Activated naive CD8-positive, alpha-beta T cell treated with anti-CD3 and anti-CD28 coated beads, Interleukin-2, amount 50 U/mL, for 24 hours (primary cell): ENCODE results near the gene CDC14A.

Experiments
- ATAC-seq: fragments of 150-1000 bp; cut with Tn5 transposase; one replicate; pipeline ENCODE4 v1.10.0; 2021
- DNase-seq: peaks from one replicate; pipeline ENCODE4 v3.0.0; 2021
- H3K27ac Mint-ChIP-seq: one replicate; pipeline ENCODE4 v1.8.0; 2021; ENCODE audit warnings: mild to moderate bottlenecking, mixed read lengths
- H3K27me3 Mint-ChIP-seq: one replicate; pipeline ENCODE4 v1.8.0; 2021; ENCODE audit warnings: mixed read lengths
- H3K36me3 Mint-ChIP-seq: one replicate; pipeline ENCODE4 v1.8.0; 2021; ENCODE audit warnings: low read depth, mixed read lengths
- H3K4me1 Mint-ChIP-seq: one replicate; pipeline ENCODE4 v1.8.0; 2021; ENCODE audit warnings: mixed read lengths
- H3K4me3 Mint-ChIP-seq: one replicate; pipeline ENCODE4 v1.8.0; 2021; ENCODE audit warnings: mild to moderate bottlenecking, moderate library complexity, mixed read lengths
- H3K9me3 Mint-ChIP-seq: one replicate; pipeline ENCODE4 v1.8.0; 2021; ENCODE audit warnings: mixed read lengths

CDC14A gene

DNA sequence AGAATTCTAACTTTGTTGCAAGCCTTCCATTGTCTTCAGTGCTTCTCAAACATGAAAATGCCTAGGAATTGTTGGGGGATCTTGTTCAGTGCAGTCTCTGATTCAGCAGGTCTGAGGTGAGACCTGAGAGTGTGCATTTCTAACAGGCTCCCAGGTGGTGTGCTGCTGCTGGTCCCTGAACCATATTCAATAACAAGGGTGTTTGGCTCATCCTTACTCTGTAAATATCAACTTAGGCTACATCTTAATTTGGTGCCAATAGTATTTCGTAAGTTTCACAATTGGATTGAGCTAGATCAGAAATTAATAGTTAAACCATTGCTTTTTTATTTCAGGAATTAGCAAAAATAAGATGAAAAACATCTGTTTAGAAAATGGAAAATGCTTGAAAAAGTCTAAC lies 126.5 kb downstream of the CDC14A start:
- H3K36me3 Mint-ChIP-seq, result peaks cover 17% of the 10 kb centered on the region
- no peak for ATAC-seq
- H3K9me3 Mint-ChIP-seq, result no peaks in the 10 kb centered on the region
- no peak for DNase-seq
- H3K27me3 Mint-ChIP-seq, result no peaks in the 10 kb centered on the region
- no peak overlapping the region for H3K4me3 Mint-ChIP-seq
- H3K4me1 Mint-ChIP-seq, result no peaks in the 10 kb centered on the region
- no peak overlapping the region for H3K27ac Mint-ChIP-seq

DNA sequence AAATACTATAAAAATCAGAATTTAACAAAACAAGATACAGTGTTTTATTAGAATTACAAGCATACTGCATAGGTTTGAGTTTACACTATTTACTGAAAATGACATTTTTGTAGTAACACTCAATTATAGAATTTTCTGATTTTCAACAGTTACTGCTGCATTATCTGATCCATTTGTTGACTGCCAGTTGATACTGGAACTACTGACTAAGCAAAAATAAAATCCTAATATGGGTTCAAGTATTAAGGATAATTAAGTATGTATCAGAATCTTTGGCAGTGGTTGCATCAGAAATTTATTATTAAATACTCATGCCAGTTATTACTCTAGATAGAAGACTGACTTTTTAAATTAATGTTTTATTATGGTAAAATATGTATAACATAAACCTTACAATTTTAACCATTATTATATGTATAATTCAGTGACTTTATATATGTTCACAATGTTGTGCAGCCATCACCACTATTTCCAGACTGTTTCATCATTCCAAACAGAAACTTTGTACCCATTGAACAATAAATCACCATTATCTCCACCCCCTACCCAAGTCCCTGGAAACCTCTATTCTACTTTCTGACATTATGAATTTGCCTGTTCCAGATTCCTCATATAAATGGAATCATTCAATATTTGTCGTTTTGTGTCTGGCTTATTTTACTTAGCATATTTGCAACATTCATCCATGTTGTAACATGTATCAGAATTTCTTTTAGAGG lies 127.5 kb downstream of the CDC14A start:
- DNase-seq (no peak), ATAC-seq (no peak)
- Mint-ChIP-seq H3K36me3 (peaks cover 23% of the 10 kb centered on the region), H3K4me3 (no peak overlapping the region), H3K4me1 (no peaks in the 10 kb centered on the region), H3K27ac (no peak overlapping the region), H3K27me3 (no peaks in the 10 kb centered on the region), H3K9me3 (no peaks in the 10 kb centered on the region)

DNA sequence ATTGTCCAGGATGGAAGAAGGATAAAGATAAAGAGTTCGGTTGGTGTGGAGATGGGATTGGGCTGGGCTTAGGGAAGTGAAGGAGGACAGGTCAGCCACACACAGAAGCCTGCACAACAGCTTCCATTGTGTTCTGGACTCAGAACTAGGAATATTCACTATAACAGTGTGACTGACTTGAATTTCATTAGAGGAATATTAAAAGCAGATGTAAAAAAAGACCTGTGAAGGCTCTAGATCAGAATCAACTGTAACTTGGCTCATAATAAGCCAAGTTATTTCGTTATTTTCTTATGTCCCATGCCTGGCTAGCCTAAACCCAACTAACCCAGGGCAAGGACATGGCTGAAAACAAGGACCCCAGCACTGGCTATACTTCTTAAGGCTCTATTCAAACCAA lies 129.0 kb downstream of the CDC14A start:
- H3K27ac Mint-ChIP-seq, result no peak overlapping the region
- ATAC-seq, result no peak
- DNase-seq, result no peak
- no peaks in the 10 kb centered on the region for H3K9me3 Mint-ChIP-seq
- peaks cover 26% of the 10 kb centered on the region for H3K36me3 Mint-ChIP-seq
- no peaks in the 10 kb centered on the region for H3K4me1 Mint-ChIP-seq
- H3K27me3 Mint-ChIP-seq, result no peaks in the 10 kb centered on the region
- H3K4me3 Mint-ChIP-seq, result no peak overlapping the region

DNA sequence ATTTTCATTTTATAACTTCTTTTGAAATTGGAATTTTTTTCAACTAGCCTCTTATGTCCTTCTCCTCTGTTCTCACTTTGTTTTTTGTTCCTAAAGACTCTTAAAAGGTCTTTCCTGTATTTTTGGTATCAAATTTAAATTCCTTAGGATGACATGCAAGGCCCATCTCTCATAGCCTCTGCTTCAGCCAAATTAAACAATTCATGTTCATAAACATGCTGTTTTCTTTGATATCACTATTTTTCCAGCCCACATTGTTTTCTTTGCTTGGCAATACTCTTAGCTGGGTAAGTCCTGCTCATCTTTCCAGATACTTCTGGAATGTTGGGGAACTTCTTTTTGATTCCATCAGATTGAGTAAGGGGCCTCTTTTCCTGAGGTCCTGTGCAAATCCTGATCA lies 129.9 kb downstream of the CDC14A start:
- H3K4me3 Mint-ChIP-seq, result no peak overlapping the region
- H3K27ac Mint-ChIP-seq, result no peak overlapping the region
- DNase-seq, result no peak
- no peak for ATAC-seq
- H3K9me3 Mint-ChIP-seq, result no peaks in the 10 kb centered on the region
- H3K27me3 Mint-ChIP-seq, result no peaks in the 10 kb centered on the region
- no peaks in the 10 kb centered on the region for H3K4me1 Mint-ChIP-seq
- H3K36me3 Mint-ChIP-seq, result peaks cover 26% of the 10 kb centered on the region

DNA sequence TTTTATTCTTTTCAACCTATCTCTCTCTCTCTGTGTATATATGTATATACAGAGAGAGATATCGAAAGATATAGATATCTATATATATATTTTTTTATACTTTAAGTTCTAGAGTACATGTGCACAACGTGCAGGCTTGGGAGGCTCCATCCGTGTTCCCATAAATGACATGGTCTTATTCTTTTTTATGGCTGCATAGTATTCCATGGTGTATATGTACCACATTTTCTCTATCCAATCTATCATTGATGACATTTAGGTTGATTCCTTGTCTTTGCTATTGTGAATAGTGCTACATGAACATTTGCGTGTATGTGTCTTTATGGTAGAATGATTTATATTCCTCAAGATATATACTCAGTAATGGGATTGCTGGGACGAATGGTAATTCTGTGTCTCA lies 130.4 kb downstream of the CDC14A start:
- no peaks in the 10 kb centered on the region for H3K4me1 Mint-ChIP-seq
- H3K27ac Mint-ChIP-seq, result no peak overlapping the region
- H3K27me3 Mint-ChIP-seq, result no peaks in the 10 kb centered on the region
- H3K9me3 Mint-ChIP-seq, result no peaks in the 10 kb centered on the region
- no peak overlapping the region for H3K4me3 Mint-ChIP-seq
- DNase-seq (no peak), ATAC-seq (no peak)
- peaks cover 26% of the 10 kb centered on the region for H3K36me3 Mint-ChIP-seq

DNA sequence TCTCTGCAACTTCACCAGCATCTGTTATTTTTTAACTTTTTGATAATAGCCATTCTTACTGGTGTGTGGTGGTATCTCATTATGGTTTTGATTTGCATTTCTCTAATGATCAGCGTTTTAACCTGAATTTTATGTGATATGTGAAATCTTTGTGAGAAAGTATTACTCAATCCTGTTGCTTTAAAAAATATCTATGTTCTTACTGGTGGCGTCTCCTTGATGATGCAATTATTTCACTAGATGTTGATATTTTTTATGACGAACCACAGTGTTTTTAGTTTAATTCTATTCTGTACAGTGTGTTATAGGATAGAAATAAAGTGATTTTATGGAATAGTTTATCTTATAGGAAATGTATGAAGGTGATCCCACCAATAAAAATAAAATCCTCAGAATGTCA lies 130.9 kb downstream of the CDC14A start:
- Mint-ChIP-seq H3K36me3 (peaks cover 26% of the 10 kb centered on the region), H3K4me3 (no peak overlapping the region)

DNA sequence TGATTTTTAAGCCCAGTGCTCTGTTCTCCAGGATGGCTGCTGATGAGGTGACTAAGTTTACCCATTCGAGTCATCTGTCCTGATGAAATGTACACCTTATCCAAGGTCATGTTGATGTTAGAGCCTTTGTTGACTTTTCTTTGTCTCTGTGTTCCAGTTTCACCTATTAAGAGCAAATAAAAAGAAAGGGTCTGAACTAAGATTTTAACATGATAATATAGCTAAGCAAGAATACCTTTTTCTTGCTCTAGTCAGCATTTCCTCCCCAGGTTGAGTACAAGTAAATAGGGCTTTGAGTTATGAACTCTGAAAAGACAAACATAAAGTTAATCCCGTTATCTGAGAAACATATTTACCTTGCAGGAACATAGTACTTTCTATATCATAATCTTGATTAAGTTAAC lies 133.6 kb downstream of the CDC14A start:
- ATAC-seq (no peak), DNase-seq (no peak)
- no peak overlapping the region for H3K4me3 Mint-ChIP-seq
- peaks cover 21% of the 10 kb centered on the region for H3K36me3 Mint-ChIP-seq
- no peaks in the 10 kb centered on the region for H3K27me3 Mint-ChIP-seq
- H3K4me1 Mint-ChIP-seq, result no peaks in the 10 kb centered on the region
- H3K27ac Mint-ChIP-seq, result no peak overlapping the region
- H3K9me3 Mint-ChIP-seq, result no peaks in the 10 kb centered on the region

More for the DNA sequence above, 130.9 kb downstream of the CDC14A start:
- H3K27me3 Mint-ChIP-seq, result no peaks in the 10 kb centered on the region
- ATAC-seq (no peak), DNase-seq (no peak)
- H3K4me1 Mint-ChIP-seq, result no peaks in the 10 kb centered on the region
- no peaks in the 10 kb centered on the region for H3K9me3 Mint-ChIP-seq
- no peak overlapping the region for H3K27ac Mint-ChIP-seq

DNA sequence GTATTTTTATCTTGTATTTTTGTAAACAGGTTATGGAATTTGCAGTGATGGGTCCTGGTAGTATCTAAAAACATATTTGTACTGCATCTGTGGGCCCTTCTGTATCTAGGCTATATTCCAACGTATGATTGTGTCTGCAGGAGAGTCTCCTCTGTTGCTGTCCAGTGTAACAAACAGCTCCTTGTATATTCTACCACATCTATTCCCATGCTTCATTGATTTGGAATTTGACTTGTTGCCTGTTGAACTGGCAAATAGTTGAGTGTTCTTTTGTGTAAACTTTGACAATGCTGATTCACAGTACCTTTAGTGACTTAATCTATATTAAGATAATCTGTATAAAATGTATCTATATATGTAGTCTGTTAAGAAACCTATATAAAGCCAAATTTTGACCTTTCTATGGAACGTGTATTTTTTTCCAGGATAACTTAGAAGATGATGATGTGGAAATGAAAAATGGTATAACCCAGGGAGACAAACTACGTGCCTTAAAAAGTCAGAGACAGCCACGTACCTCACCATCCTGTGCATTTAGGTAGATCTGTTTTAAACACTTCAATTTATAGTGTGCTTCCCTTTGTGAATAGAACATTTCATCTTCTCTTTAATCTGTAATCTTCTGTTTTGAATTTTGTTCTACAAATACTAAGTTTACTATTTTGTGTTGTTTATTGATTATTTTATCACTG lies 142.2 kb downstream of the CDC14A start:
- ATAC-seq, result no peak
- no peaks in the 10 kb centered on the region for H3K27me3 Mint-ChIP-seq

DNA sequence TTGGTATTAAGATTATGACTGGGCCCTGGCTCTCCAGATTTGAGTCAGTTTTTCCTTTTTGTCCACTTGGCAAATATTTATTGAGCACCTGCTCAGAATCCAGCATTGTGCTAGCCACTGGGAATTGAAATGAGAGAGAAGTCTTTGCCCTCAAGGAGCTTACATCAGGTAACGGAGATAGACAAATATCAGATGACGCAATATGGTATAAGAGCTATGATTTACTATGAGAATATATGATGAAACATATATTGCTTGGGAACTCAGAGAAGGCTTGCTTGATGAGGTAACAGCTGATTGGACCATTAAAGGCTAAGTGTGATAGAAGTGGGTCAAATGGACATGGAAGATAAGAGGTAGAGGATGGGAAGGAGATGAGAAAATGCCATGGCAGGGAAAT lies 144.6 kb downstream of the CDC14A start:
- Mint-ChIP-seq H3K9me3 (no peaks in the 10 kb centered on the region), H3K27me3 (no peaks in the 10 kb centered on the region), H3K4me3 (no peak overlapping the region), H3K36me3 (peaks cover 28% of the 10 kb centered on the region), H3K4me1 (no peaks in the 10 kb centered on the region), H3K27ac (no peak overlapping the region)
- no peak for ATAC-seq
- no peak for DNase-seq

More for the DNA sequence above, 142.2 kb downstream of the CDC14A start:
- DNase-seq, result no peak
- Mint-ChIP-seq H3K36me3 (peaks cover 25% of the 10 kb centered on the region), H3K9me3 (no peaks in the 10 kb centered on the region), H3K4me3 (no peak overlapping the region), H3K27ac (no peak overlapping the region), H3K4me1 (no peaks in the 10 kb centered on the region)

DNA sequence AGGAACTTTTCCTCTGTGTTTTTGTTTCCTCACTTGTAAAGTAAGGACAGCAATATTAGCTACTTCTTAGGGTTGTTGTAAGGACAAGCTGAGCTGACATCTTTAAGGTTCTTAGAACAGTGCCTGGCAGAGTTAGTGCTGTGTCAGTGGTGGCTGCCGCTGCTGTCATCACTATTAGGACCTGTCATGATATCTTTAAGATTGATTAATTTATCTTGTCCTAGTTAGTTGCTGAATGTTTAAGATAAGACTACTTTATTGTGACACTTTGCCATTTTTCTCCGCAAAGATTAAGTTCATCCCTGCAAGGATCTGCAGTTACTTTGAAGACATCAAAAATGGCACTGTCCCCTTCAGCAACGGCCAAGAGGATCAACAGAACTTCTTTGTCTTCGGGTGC lies 145.5 kb downstream of the CDC14A start:
- Mint-ChIP-seq H3K27me3 (no peaks in the 10 kb centered on the region), H3K27ac (no peak overlapping the region), H3K36me3 (peaks cover 28% of the 10 kb centered on the region), H3K4me1 (no peaks in the 10 kb centered on the region), H3K4me3 (no peak overlapping the region), H3K9me3 (no peaks in the 10 kb centered on the region)
- no peak for DNase-seq
- ATAC-seq, result no peak

DNA sequence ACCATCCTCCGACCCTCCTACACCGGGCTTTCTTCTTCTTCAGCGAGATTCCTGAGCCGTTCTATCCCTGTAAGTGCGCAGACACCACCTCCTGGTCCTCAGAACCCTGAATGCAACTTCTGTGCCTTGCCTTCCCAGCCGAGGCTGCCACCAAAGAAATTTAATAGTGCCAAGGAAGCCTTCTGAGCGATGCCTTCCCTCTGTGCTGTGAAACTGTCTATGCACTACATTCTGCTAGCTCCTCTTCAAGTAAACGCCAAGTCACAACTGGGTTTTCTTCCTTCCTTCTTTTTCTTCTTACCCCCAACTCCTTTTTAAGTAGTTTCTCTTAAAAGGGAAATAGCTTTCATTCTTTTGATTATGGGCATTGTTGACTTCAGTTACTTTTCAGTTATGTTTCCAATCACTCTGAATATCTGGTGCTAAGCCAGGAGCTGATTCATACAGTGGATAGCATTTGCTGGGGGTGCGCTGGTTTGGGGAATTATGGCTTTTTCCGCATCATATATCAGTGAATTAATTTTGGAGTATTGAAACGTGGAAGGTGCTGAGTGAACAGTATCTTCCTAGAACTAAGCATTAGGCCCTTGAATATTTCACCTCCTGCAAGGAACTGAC lies 147.0 kb downstream of the CDC14A start:
- no peaks in the 10 kb centered on the region for H3K4me1 Mint-ChIP-seq
- peaks cover 33% of the 10 kb centered on the region for H3K36me3 Mint-ChIP-seq
- H3K27ac Mint-ChIP-seq, result no peak overlapping the region
- no peaks in the 10 kb centered on the region for H3K27me3 Mint-ChIP-seq
- H3K4me3 Mint-ChIP-seq, result no peak overlapping the region
- no peak for ATAC-seq
- no peak for DNase-seq
- H3K9me3 Mint-ChIP-seq, result no peaks in the 10 kb centered on the region

DNA sequence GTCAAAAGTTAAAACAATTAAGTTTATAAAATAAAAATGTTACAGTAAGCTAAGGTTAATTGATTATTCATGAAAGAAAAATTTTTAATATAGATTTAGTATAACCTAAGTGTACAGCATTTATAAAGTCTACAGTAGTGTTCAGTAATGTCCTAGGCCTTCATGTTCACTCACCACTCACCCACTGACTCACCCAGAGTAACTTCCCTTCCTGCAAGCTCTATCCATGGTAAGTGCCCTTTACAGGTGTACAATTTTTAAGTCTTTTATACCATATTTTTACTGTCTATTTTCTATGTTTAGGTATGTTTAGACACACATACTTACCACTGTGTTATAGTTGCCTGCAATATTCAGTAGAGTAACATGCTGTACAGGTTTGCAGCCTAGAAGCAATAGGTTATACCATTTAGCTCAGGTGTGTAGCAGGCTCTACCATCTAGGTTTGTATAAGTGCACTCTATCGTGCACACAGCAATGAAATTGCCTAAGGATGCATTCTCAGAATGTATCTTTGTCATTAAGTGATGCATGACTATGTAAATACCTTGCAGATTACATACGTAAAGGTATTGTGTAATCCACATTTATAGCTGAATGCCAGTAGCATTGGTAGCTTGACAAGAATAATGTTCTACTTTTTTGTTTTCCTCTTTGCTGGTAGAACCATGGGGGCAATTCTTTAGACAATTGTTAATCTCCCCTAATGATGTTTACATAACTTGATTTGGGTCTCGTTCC lies 149.9 kb downstream of the CDC14A start:
- ATAC-seq, result no peak
- Mint-ChIP-seq H3K4me1 (no peaks in the 10 kb centered on the region), H3K36me3 (peaks cover 39% of the 10 kb centered on the region), H3K9me3 (no peaks in the 10 kb centered on the region), H3K4me3 (no peak overlapping the region), H3K27me3 (no peaks in the 10 kb centered on the region), H3K27ac (no peak overlapping the region)
- no peak for DNase-seq

DNA sequence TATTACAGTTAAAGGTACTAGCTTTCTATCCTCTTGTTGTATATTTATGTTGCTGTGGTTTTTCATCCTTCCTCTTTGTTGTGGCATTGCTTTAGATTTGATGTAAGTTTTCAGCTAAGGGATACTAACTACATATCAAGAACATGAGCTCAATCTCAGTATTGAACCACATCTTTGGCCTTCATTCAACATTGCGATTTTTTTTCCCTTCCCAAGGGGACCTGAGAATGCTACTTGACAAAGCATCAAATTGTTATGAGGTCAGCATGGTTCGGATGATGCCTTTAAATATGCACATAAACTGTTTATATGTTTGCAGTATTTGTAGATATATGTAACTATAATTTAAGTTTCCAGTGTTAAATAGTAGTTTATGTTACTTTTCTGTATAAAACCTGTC lies 153.9 kb downstream of the CDC14A start:
- peaks cover 23% of the 10 kb centered on the region for H3K36me3 Mint-ChIP-seq
- ATAC-seq (no peak), DNase-seq (no peak)
- H3K27me3 Mint-ChIP-seq, result no peaks in the 10 kb centered on the region
- no peaks in the 10 kb centered on the region for H3K4me1 Mint-ChIP-seq
- H3K9me3 Mint-ChIP-seq, result no peaks in the 10 kb centered on the region
- no peak overlapping the region for H3K27ac Mint-ChIP-seq
- H3K4me3 Mint-ChIP-seq, result no peak overlapping the region

DNA sequence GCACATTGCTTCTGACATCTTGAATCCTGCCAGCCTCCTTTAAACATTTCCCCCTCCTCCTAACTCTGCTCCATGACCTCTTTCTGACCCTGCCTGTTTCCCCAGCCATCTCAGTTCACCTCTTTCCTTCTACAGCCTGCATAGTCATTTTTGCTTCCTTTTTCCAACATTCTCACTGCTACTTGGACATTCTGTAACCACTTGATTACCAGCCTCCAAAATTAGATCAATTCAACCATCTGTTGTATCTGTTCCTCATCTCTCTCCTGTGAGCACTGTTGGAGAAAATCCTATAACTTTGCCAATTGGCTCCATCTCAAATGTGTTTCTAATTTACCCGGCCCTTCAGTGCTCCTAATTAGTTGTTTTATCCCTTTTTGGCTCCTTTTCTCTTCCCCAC lies 158.1 kb downstream of the CDC14A start:
- no peak for DNase-seq
- Mint-ChIP-seq H3K36me3 (peaks cover 16% of the 10 kb centered on the region), H3K4me1 (no peaks in the 10 kb centered on the region), H3K4me3 (no peak overlapping the region), H3K27me3 (no peaks in the 10 kb centered on the region), H3K9me3 (no peaks in the 10 kb centered on the region), H3K27ac (no peak overlapping the region)
- no peak for ATAC-seq

DNA sequence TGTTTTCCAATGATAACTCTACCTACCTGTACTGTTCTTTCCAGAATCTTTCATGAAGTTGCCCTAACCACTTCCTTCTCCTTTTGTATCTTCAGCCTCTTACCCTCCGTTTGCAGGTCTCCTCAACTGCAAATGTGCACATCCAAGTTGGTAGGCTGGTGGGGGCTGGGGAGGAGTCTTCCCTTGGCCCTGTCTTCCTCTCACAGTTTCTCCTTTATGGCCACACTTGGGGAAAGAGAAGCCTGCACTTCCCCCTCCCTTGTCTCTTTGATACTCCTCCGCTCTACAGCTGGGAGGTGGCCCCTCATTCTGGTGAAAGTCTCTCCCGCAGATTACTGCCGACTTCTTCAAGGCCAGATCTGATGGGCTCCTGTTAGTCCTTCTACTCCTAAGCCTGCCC lies 158.8 kb downstream of the CDC14A start:
- ATAC-seq, result no peak
- peaks cover 14% of the 10 kb centered on the region for H3K36me3 Mint-ChIP-seq
- H3K4me1 Mint-ChIP-seq, result no peaks in the 10 kb centered on the region
- no peak overlapping the region for H3K27ac Mint-ChIP-seq
- no peaks in the 10 kb centered on the region for H3K27me3 Mint-ChIP-seq
- no peaks in the 10 kb centered on the region for H3K9me3 Mint-ChIP-seq
- no peak overlapping the region for H3K4me3 Mint-ChIP-seq
- no peak for DNase-seq
